ENCODE measurements around the gene PSMD1. TPM values are rescaled to one million over a fixed set of nuclear protein-coding genes. Genes with fewer than 3 reads are reported as not detected.
"Not testable (repeated sequence)": the region's sequence is repeated elsewhere in the genome, so short reads cannot be mapped to it uniquely, and the experiment has no call there.

Gene PSMD1
- total and polyA plus RNA-seq, 4 donors: 30.1 to 91.1 (median 56.0) TPM

DNA sequence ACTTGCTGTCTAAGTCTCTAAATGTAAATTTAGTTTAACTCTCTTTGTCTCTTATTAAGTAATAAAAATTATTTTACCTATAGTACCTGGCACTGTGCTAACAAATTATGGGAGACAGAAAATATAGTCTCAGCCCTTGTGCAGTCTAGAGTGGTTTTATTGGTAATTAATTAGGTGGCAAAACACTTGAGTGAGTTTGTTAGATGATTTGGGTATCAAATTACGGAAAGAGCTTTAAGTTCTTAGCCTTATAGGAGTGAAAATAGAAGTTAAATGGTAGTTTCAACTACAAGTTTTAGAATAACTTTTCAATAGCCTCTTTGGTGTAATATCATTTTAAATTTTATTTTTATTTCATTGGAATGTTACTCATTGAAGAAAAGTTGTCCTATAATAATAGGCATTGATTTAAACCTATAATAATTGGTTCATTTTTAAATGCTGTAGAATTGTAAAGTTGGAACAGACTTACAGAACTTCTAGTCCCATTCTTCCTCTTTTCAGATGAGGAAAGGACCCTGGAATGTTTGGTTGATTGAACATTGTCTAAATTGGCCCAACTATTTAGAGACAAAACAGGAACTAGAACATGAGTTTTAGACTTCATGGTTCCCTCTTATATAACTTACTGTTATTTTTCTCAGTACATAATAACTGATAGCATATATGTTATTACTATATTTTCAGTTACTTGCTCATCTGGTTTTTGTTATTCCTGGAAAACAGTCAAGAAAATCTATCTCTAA lies 78.4 kb downstream of the PSMD1 start:
- Histone ChIP-seq H3K4me1 (ENCODE audit: control insufficient read depth in 5 of 5, insufficient read depth in 5 of 5, low read length in 5 of 5) (peaks cover 0 to 26% (median 0%) of the 10 kb centered on the region in 5 donors), H3K27me3 (ENCODE audit: control insufficient read depth in 3 of 3, insufficient read depth in 3 of 3, low read length in 2 of 3) (no peaks in the 10 kb centered on the region), H3K36me3 (ENCODE audit: control insufficient read depth in 4 of 4, insufficient read depth in 4 of 4, low read length in 4 of 4) (peaks cover 0 to 11% (median 2%) of the 10 kb centered on the region in 4 donors), H3K9me3 (ENCODE audit: control insufficient read depth in 4 of 4, insufficient read depth in 3 of 4, low read length in 3 of 4) (no peaks in the 10 kb centered on the region), H3K9ac (ENCODE audit: insufficient read depth in 1 of 2, low read length in 2 of 2) (no peak overlapping the region), H3K27ac (ENCODE audit: low read depth in 1 of 2, low read length in 1 of 2) (no peak overlapping the region), H3K4me3 (no peak overlapping the region)
- no peak for TF ChIP-seq CTCF (IDR thresholded peaks at IDR 0.05; ENCODE audit: control extremely low read depth, extremely low read depth)
- 93 to 97% methylated on average over 1 of the region's 1 CpG for WGBS, 2 donors
- ATAC-seq (ENCODE audit: insufficient read depth, low FRiP score): no peak
- DNase-seq: peak in 1 of 3 donors; percentile 19

DNA sequence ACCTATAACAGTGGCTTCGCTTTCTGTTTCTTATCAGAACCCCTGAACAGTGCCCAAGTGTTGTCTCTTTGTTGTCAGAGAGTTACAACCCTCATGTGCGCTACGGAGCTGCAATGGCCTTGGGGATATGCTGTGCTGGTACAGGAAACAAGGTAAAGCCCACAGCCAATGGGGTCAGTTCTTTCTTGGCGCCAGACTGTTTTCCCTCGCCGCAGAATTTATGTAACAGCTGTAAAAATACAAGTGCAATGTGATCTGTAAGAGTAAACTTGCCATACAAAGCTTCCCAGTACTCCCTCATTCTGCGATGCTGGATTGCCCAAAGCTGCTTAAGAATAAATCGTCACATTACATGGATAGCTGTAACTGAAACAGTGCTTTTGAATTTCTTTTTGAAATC lies 82.0 kb downstream of the PSMD1 start:
- WGBS, 2 donors: 84 to 91% methylated on average over 8 of the region's 8 CpGs
- Histone ChIP-seq H3K27ac (ENCODE audit: low read depth in 1 of 2, low read length in 1 of 2) (no peak overlapping the region), H3K27me3 (ENCODE audit: control insufficient read depth in 3 of 3, insufficient read depth in 3 of 3, low read length in 2 of 3) (no peaks in the 10 kb centered on the region), H3K4me1 (ENCODE audit: control insufficient read depth in 5 of 5, insufficient read depth in 5 of 5, low read length in 5 of 5) (peaks cover 0 to 8% (median 0%) of the 10 kb centered on the region in 5 donors), H3K9ac (ENCODE audit: insufficient read depth in 1 of 2, low read length in 2 of 2) (no peak overlapping the region), H3K4me3 (no peak overlapping the region), H3K9me3 (ENCODE audit: control insufficient read depth in 4 of 4, insufficient read depth in 3 of 4, low read length in 3 of 4) (no peaks in the 10 kb centered on the region), H3K36me3 (ENCODE audit: control insufficient read depth in 4 of 4, insufficient read depth in 4 of 4, low read length in 4 of 4) (peaks cover 0 to 11% (median 2%) of the 10 kb centered on the region in 4 donors)
- ATAC-seq (ENCODE audit: insufficient read depth, low FRiP score) (no peak), DNase-seq (peak; percentile 19 to 48 (median 21))
- no peak for TF ChIP-seq CTCF (IDR thresholded peaks at IDR 0.05; ENCODE audit: control extremely low read depth, extremely low read depth)

- no peaks in the 10 kb centered on the region for H3K27me3 ChIP-seq (ENCODE audit: control insufficient read depth in 3 of 3, insufficient read depth in 3 of 3, low read length in 2 of 3)
- H3K4me1 ChIP-seq (ENCODE audit: control insufficient read depth in 5 of 5, insufficient read depth in 5 of 5, low read length in 5 of 5): peaks cover 0 to 3% (median 0%) of the 10 kb centered on the region in 5 donors
- peaks cover 0 to 11% (median 2%) of the 10 kb centered on the region in 4 donors for H3K36me3 ChIP-seq (ENCODE audit: control insufficient read depth in 4 of 4, insufficient read depth in 4 of 4, low read length in 4 of 4)
- H3K9me3 ChIP-seq (ENCODE audit: control insufficient read depth in 4 of 4, insufficient read depth in 3 of 4, low read length in 3 of 4): no peaks in the 10 kb centered on the region
- no peak overlapping the region for H3K9ac ChIP-seq (ENCODE audit: insufficient read depth in 1 of 2, low read length in 2 of 2)
- H3K27ac ChIP-seq (ENCODE audit: low read depth in 1 of 2, low read length in 1 of 2): no peak overlapping the region
- H3K4me3 ChIP-seq: no peak overlapping the region
- DNase-seq (no peak), ATAC-seq (ENCODE audit: insufficient read depth, low FRiP score) (no peak)
- no peak for TF ChIP-seq CTCF (IDR thresholded peaks at IDR 0.05; ENCODE audit: control extremely low read depth, extremely low read depth)
Observed at GRCh38 chr2:231139796-231140195, 83.1 kb downstream of the PSMD1 start.

DNA sequence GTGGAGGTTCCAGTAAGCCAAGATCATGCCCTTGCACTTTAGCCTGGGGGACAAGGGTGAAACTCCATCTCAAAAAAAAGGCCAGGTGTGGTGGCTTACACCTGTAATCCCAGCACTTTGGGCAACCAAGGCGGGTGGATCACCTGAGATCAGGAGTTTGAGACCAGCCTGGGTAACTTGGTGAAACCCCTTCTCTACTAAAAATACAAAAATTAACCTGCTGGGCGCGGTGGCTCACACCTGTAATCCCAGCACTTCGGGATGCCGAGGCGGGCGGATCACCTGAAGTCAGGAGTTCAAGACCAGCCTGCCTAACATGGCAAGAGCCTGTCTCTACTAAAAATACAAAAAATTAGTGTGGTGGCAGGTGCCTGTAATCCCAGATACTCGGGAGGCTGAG lies 84.1 kb downstream of the PSMD1 start:
- not testable (repeated sequence) for H3K9me3 ChIP-seq (ENCODE audit: control insufficient read depth in 4 of 4, insufficient read depth in 3 of 4, low read length in 3 of 4); ATAC-seq (ENCODE audit: insufficient read depth, low FRiP score); DNase-seq; H3K4me1 ChIP-seq (ENCODE audit: control insufficient read depth in 5 of 5, insufficient read depth in 5 of 5, low read length in 5 of 5); H3K27ac ChIP-seq (ENCODE audit: low read depth in 1 of 2, low read length in 1 of 2); H3K27me3 ChIP-seq (ENCODE audit: control insufficient read depth in 3 of 3, insufficient read depth in 3 of 3, low read length in 2 of 3); H3K9ac ChIP-seq (ENCODE audit: insufficient read depth in 1 of 2, low read length in 2 of 2); H3K4me3 ChIP-seq
- WGBS, 2 donors: 99 to 100% methylated on average over 7 to 8 of the region's 8 CpGs
- peaks cover 0 to 11% (median 4%) of the 10 kb centered on the region in 4 donors for H3K36me3 ChIP-seq (ENCODE audit: control insufficient read depth in 4 of 4, insufficient read depth in 4 of 4, low read length in 4 of 4)

All from lung (tissue), 12 donors.